Cardiac muscle cell (in vitro differentiated cells and primary cell): ENCODE measurements around the gene SRY. TPM values are rescaled to one million over a fixed set of nuclear protein-coding genes. Genes with fewer than 3 reads are reported as not detected.
A peak's percentile ranks its signal among the peaks of the same experiment; 100 is the strongest.
"Not testable (repeated sequence)": the region's sequence is repeated elsewhere in the genome, so short reads cannot be mapped to it uniquely, and the experiment has no call there.

Experiments
- DNase-seq, 2 donors: peaks; one replicate each; pipeline versions ENCODE4 v3.0.0 to v3.0.0-alpha.2; 2010 to 2017; ENCODE audit warnings: low read depth in 1 of 2, low spot score in 1 of 2
- H3K27ac ChIP-seq: fragments of 200-600 bp; sonication (generic); 2 replicates; pipeline ENCODE4 v1.5.1; 2016
- H3K27me3 ChIP-seq: fragments of 200-600 bp; sonication (generic); 2 replicates; pipeline ENCODE4 v1.6.0; 2016; ENCODE audit warnings: control low read depth
- H3K36me3 ChIP-seq: fragments of 200-600 bp; sonication (generic); 2 replicates; pipeline ENCODE4 v1.5.1; 2016; ENCODE audit warnings: control low read depth
- H3K4me1 ChIP-seq: fragments of 200-600 bp; sonication (generic); 2 replicates; pipeline ENCODE4 v1.8.1; 2017; ENCODE audit warnings: low read depth, mild to moderate bottlenecking, mixed run types
- H3K4me3 ChIP-seq: fragments of 200-600 bp; sonication (generic); 2 replicates; pipeline ENCODE4 v1.5.1; 2016; ENCODE audit warnings: mild to moderate bottlenecking
- H3K9me3 ChIP-seq: fragments of 200-600 bp; sonication (generic); 2 replicates; pipeline ENCODE4 v1.5.1; 2017; ENCODE audit warnings: low read depth, mild to moderate bottlenecking, control low read depth
- polyA plus RNA-seq: library from polyadenylated mRNA; unstranded; fragments of >200 nt; fragmentation: Nextera tagmentation; extraction: Ambion mirVana; gene quantifications from 2 replicates; pipeline ENCODE4 v1.2.1, GENCODE V29; 2016
- total RNA-seq: library from RNA; depleted of rRNA; stranded (reverse); fragments of >200 nt; gene quantifications from 2 replicates; pipeline ENCODE4 v1.2.3, GENCODE V29; 2016
- TF ChIP-seq, protein P1 (sequence below): IDR thresholded peaks from 2 replicates; pipeline ENCODE4 v1.5.1; 2012; ENCODE audit warnings: low read depth, mild to moderate bottlenecking, low read length

The SRY gene
- total RNA-seq (not detected in 2 replicates), polyA plus RNA-seq (not detected in 2 replicates)

DNA sequence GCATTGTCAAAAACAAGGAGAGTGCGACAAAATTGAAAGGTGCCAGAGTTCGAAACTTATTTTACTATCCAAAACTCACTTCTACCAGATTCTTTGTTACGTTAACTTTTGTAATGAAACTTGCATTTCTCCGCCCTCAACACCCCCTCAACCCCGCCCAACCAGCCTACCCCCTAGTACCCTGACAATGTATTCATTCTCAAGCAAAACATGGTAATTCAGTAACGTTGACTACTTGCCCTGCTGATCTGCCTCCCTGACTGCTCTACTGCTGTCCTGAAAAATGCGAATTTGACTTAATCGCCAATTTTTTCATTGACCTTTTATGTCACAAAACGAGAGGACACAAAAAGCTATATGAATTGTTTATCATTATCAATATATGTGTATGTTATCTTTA is at the start of gene SRY:
SRY (minus strand) TSS at position 83 of the 400 bp plus-strand sequence; CDS start at position 4, 79 bp downstream.
- Histone ChIP-seq H3K9me3 (no peaks in the 10 kb centered on the region), H3K4me1 (no peaks in the 10 kb centered on the region), H3K27me3 (no peaks in the 10 kb centered on the region), H3K36me3 (no peaks in the 10 kb centered on the region), H3K27ac (no peak within 1 kb of the TSS), H3K4me3 (no peak within 1 kb of the TSS)
- TF ChIP-seq, protein P1, sequence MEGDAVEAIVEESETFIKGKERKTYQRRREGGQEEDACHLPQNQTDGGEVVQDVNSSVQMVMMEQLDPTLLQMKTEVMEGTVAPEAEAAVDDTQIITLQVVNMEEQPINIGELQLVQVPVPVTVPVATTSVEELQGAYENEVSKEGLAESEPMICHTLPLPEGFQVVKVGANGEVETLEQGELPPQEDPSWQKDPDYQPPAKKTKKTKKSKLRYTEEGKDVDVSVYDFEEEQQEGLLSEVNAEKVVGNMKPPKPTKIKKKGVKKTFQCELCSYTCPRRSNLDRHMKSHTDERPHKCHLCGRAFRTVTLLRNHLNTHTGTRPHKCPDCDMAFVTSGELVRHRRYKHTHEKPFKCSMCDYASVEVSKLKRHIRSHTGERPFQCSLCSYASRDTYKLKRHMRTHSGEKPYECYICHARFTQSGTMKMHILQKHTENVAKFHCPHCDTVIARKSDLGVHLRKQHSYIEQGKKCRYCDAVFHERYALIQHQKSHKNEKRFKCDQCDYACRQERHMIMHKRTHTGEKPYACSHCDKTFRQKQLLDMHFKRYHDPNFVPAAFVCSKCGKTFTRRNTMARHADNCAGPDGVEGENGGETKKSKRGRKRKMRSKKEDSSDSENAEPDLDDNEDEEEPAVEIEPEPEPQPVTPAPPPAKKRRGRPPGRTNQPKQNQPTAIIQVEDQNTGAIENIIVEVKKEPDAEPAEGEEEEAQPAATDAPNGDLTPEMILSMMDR: no peak
- no peak for DNase-seq

DNA sequence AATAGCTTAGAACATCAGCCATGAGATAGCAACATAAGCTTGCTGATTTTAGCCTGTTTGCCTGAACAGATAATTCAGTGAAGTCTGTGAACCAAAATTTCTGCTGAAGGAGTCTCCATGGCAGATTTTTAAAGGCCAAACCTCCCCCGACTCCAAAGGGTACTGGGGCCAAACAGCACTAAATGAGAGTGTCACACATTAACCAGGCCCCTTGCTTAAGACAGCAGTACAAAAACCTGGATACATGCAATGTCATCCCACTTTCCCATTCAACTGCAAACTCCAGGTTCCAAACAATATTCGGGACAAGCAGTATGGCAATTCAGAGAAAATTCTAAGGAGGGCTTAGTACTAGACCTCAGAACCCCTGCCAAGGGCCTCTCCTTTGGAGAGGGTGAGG is 49.6 kb upstream of the SRY start:
- Histone ChIP-seq H3K27ac (no peak overlapping the region), H3K9me3 (no peaks in the 10 kb centered on the region), H3K27me3 (no peaks in the 10 kb centered on the region), H3K4me3 (no peak overlapping the region), H3K36me3 (no peaks in the 10 kb centered on the region), H3K4me1 (no peaks in the 10 kb centered on the region)
- TF ChIP-seq, protein P1: no peak
- DNase-seq: no peak

DNA sequence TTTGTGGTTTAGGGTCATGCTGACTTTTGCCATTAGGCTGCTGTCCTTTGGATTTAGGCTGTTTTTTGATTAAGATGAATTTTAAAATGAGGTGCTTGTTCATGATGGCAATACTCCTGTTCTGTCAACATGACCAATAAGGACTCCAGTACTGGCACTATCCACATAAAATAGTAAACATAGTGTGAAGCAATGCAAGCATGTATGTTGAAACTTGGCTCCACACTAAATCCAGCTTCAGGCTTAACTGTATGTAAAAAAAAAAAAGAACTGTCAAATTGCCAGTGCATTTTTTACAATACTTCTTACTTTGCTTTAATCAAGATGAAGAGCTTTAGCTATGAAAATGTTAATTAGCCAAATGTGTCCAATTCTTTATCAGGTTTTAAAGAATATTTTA is 47.7 kb upstream of the SRY start:
- H3K27me3 ChIP-seq: no peaks in the 10 kb centered on the region

DNA sequence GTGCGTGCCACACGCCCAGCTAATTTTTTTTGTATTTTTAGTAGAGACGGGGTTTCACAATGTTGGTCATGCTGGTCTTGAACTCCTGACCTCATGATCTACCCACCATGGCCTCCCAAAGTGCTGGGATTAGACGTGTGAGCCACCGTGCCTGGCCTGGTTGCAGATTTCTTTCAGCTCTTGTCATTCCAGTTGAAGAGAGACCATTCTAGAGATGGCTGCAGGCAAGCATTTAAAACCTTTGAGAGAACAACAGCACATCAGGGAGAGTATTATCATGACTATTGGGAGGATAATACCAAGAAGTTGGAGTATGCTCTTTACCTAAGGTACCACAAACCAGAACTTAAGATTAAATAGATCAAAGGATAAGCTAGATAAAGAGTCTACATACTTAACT is 41.0 kb upstream of the SRY start:
- Histone ChIP-seq H3K27me3 (no peaks in the 10 kb centered on the region), H3K9me3 (no peaks in the 10 kb centered on the region), H3K36me3 (no peaks in the 10 kb centered on the region), H3K27ac (no peak overlapping the region), H3K4me1 (no peaks in the 10 kb centered on the region), H3K4me3 (no peak overlapping the region)
- no peak for DNase-seq
- TF ChIP-seq, protein P1: no peak

More for the DNA sequence above, 47.7 kb upstream of the SRY start:
- Histone ChIP-seq H3K4me3 (no peak overlapping the region), H3K9me3 (no peaks in the 10 kb centered on the region), H3K36me3 (no peaks in the 10 kb centered on the region), H3K27ac (no peak overlapping the region), H3K4me1 (no peaks in the 10 kb centered on the region)
- TF ChIP-seq, protein P1: no peak
- DNase-seq: peak in 1 of 2 donors; percentile 59

DNA sequence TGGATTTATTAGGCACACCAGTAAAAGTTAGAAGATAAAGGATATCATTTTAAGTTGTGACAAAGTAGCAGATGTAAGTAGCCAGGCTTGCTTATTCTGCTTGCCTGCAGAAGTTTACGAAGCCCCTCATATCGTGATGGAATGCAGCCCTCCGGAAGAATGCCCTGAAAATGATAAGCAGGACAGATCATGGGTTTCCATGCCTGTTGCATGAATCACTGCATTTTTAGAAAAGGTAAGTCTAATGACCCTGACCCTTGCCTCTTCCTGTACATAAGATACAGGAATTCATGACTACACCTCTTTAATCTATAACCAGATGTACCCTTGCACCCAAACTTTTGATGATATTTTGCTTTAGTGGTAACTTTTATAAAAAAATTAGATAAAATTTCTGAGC is 37.0 kb upstream of the SRY start:
- Histone ChIP-seq H3K4me3 (no peak overlapping the region), H3K27me3 (no peaks in the 10 kb centered on the region), H3K9me3 (no peaks in the 10 kb centered on the region), H3K27ac (no peak overlapping the region), H3K36me3 (no peaks in the 10 kb centered on the region), H3K4me1 (no peaks in the 10 kb centered on the region)
- TF ChIP-seq, protein P1: no peak
- DNase-seq: no peak

DNA sequence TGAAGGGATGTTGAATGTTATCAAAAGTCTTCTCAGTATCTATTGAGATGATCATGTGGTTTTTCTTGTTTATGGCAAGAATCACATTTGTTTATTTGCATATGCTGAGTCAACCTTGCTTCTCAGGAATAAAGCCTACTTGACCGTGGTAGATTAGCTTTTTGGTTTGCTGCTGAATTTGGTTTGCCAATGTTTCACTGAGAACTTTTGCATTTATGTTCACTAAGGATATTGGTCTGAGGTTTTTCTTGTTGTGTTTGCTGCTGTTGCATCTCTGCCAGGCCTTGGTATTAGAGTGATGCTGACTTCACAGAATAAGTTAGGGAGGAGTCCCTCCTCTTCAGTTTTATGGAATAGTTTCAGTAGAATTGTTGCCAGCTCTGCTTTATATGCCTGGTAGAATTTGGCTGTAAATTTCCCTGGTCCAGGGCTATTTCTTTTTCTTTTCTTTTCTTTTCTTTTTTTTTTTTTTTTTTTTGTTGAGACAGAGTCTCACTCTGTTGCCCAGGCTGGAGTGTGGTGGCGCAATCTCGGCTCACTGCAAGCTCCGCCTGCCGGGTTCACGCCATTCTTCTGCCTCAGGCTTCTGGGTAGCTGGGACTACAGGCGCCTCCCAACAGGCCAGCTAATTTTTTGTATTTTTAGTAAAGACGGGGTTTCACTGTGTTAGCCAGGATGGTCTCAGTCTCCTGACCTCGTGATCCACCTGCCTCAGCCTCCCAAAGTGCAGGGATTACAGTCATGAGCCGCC is 29.8 kb upstream of the SRY start:
- H3K36me3 ChIP-seq, DNase-seq, H3K27me3 ChIP-seq, H3K4me1 ChIP-seq, H3K27ac ChIP-seq, H3K9me3 ChIP-seq, H3K4me3 ChIP-seq: not testable (repeated sequence)
